ENCODE results near the gene PDE4D. TPM values are rescaled to one million over a fixed set of nuclear protein-coding genes. Genes with fewer than 3 reads are reported as not detected.

The PDE4D gene
- total RNA-seq, 4 donors from 2014 or later = 6.0 to 36.2 (median 10.0) TPM

DNA sequence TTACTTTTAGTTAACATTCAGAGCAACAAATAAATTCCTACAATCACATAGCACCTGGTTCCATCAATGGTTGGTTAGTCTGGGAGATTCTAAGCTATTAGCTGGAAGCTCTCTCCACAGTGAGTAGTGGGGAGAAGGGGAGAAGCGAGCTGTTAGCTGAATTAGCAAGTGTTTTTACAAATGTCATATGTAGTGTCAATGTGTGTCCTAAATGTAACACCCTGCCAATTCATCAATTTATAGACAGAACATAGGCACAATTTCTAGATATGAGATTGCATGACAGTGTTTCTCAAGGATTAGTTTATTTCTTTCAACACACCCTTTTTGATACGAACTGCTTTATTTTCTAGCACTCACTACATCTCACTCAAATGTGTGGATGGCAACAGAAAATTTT lies 349.0 kb downstream of the PDE4D start:
- no peaks in the 10 kb centered on the region for H3K36me3 ChIP-seq
- intact Hi-C loops (cut with DNase I) = no loop called here
- TF ChIP-seq, protein P1, sequence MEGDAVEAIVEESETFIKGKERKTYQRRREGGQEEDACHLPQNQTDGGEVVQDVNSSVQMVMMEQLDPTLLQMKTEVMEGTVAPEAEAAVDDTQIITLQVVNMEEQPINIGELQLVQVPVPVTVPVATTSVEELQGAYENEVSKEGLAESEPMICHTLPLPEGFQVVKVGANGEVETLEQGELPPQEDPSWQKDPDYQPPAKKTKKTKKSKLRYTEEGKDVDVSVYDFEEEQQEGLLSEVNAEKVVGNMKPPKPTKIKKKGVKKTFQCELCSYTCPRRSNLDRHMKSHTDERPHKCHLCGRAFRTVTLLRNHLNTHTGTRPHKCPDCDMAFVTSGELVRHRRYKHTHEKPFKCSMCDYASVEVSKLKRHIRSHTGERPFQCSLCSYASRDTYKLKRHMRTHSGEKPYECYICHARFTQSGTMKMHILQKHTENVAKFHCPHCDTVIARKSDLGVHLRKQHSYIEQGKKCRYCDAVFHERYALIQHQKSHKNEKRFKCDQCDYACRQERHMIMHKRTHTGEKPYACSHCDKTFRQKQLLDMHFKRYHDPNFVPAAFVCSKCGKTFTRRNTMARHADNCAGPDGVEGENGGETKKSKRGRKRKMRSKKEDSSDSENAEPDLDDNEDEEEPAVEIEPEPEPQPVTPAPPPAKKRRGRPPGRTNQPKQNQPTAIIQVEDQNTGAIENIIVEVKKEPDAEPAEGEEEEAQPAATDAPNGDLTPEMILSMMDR (IDR thresholded peaks at IDR 0.05) = no peak
- peaks cover 9 to 50% (median 18%) of the 10 kb centered on the region in 3 donors for H3K4me1 ChIP-seq
- H3K4me3 ChIP-seq = no peak overlapping the region
- no peaks in the 10 kb centered on the region for H3K9me3 ChIP-seq
- no peaks in the 10 kb centered on the region for H3K27me3 ChIP-seq
- H3K27ac ChIP-seq = no peak overlapping the region
- WGBS, 2 donors = 83 to 91% methylated on average over 2 of the region's 2 CpGs
- no peak for DNase-seq

DNA sequence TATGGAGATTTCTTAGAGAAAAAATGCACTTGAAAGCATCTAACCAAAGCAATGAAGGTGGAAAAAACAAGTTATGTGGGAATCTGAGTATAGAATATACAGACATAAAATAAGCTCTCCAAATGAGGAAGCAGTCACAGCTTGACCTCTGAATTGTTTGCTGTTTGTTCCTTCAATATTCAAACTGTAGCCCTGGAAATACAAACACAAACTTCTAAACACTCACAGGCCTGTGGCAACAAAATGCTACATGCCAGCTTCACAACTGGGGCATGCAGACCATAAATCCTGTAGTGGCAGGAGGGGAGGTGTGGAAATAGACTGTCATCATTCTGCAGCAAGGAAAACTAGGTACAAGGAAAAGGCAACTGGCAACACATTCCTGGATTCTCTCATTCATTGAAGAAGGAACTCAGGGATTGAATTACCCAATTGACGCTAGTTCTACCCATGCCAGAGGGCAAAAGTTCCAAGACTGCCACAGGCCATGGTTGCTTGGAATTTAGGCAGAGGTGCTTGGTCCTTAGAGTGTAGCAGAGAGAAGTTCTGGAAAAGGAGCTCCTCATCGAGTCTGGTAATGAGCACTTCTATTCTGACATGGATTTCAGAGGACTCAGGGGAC lies 349.6 kb downstream of the PDE4D start:
- no peak for TF ChIP-seq POLR2A (IDR thresholded peaks at IDR 0.05)
- TF ChIP-seq, protein P1 (IDR thresholded peaks at IDR 0.05) = no peak
- peaks cover 9 to 50% (median 18%) of the 10 kb centered on the region in 3 donors for H3K4me1 ChIP-seq
- H3K27me3 ChIP-seq = no peaks in the 10 kb centered on the region
- intact Hi-C loops (cut with DNase I) = no loop called here
- H3K4me3 ChIP-seq = no peak overlapping the region
- WGBS, 2 donors = 21 to 43% methylated on average over 2 of the region's 2 CpGs
- no peaks in the 10 kb centered on the region for H3K9me3 ChIP-seq
- H3K27ac ChIP-seq = no peak overlapping the region
- no peaks in the 10 kb centered on the region for H3K36me3 ChIP-seq
- DNase-seq = no peak

DNA sequence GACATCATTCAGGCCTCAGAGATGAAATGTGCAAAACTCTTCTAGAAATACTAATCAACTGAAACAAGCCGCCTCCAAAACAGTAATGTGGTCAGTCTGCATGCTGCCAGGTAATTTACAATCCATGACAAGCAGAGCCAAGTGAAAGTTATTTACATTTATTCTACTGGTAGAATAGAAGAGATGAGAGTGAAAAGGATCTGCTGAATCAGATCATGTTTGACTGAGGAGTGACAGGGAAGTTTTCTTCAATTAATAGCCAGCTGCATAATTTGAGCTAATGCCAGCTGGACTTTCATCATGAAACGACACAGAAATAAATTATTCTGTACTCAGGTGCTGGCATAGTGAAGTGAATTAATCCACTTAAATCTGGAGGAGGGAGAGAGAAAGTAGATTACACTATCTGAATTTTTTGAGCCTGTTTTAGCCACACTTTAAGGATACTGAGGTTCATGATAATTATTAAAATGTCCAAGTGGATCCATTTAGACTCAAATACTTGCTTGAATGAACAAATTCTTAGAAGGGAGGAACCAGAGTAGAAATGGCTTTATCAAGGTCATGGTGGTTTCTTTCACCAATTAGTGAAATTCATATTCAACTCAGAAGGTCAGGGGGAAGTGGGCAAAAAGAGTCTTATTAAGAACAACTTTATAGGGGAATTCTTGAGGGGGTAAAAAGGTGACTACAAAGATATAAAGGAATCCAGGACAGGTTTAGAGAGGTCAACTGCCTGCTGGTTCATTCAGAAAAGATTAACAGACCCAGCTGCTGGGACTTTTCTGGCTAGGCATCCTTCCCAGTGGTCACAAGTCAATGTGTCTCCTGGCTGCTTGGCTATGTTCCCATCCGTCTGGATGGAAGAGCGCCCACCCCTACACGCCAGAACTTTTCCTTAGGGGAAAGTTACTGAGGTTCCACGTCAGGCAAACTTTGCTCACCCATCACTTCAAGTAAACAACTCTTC lies 350.4 kb downstream of the PDE4D start:
- Histone ChIP-seq H3K27ac (peak overlapping the region in 1 of 4 donors; percentile 1), H3K36me3 (no peaks in the 10 kb centered on the region), H3K9me3 (no peaks in the 10 kb centered on the region), H3K4me3 (no peak overlapping the region), H3K4me1 (peaks cover 9 to 50% (median 18%) of the 10 kb centered on the region in 3 donors), H3K27me3 (no peaks in the 10 kb centered on the region)
- no peak for TF ChIP-seq POLR2A (IDR thresholded peaks at IDR 0.05)
- TF ChIP-seq, protein P1 (IDR thresholded peaks at IDR 0.05) = no peak
- no peak for DNase-seq
- intact Hi-C loops (cut with DNase I) = no loop called here
- 30 to 46% methylated on average over 6 of the region's 6 CpGs for WGBS, 2 donors

DNA sequence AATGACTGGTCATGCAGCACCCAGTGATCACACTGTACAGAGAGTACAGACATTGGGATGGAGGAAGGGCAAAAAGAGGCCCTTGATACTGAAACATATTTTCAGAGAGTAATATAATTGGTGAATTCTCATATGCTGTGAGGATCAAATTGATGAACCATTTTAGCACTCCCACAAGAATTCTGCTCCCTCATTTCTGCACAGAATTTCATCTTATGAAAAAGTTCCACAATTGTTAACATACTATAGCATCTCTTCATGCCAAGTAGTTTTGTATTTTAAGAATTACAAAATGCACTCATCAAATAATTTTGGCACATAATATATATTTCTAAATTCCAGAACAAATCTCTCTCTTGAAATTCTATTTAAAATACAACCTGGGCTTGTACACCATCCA lies 351.2 kb downstream of the PDE4D start:
- DNase-seq = no peak
- Histone ChIP-seq H3K9me3 (no peaks in the 10 kb centered on the region), H3K27me3 (no peaks in the 10 kb centered on the region), H3K4me1 (peaks cover 9 to 50% (median 18%) of the 10 kb centered on the region in 3 donors), H3K27ac (no peak overlapping the region), H3K36me3 (no peaks in the 10 kb centered on the region), H3K4me3 (no peak overlapping the region)
- TF ChIP-seq, protein P1 (IDR thresholded peaks at IDR 0.05) = no peak
- no peak for TF ChIP-seq POLR2A (IDR thresholded peaks at IDR 0.05)
- intact Hi-C loops (cut with DNase I) = no loop called here

DNA sequence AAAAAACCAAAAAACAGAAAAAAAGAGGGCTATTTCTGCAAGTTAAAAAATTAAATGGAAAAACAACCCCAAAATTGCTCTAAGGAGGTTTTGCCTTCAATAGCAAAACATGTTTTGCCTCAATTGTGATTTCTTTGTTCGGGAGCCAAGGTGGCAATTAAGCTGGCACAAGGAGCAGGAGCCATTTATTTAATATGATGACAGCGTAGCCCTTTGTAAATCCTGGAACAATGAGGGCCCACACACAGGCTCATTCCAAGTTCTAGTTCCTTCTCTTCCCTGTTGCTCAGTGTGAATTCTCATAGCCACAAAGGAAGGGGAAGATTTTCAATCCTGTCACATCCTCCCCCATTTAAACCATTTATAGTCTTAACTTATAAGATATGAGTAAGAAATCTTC lies 353.2 kb downstream of the PDE4D start:
- Histone ChIP-seq H3K4me3 (no peak overlapping the region), H3K36me3 (no peaks in the 10 kb centered on the region), H3K27me3 (no peaks in the 10 kb centered on the region), H3K27ac (no peak overlapping the region), H3K9me3 (no peaks in the 10 kb centered on the region), H3K4me1 (peaks cover 9 to 54% (median 18%) of the 10 kb centered on the region in 3 donors)
- WGBS, 2 donors = 44 to 56% methylated on average over 2 of the region's 2 CpGs
- TF ChIP-seq, protein P1 (IDR thresholded peaks at IDR 0.05) = no peak
- intact Hi-C loops (cut with DNase I) = no loop called here
- no peak for DNase-seq

All from esophagus squamous epithelium (tissue), 5 donors.